HG03521 (cell line): ENCODE data around the gene ISG20.
A peak's percentile ranks its signal among the peaks of the same experiment; 100 is the strongest.

Source experiments
- ATAC-seq: cut with Tn5 transposase; IDR thresholded peaks from one replicate; pipeline ENCODE4 v1.9.1; 2021; ENCODE audit warnings: mild to moderate bottlenecking, moderate library complexity; ENCODE audit not compliant: unreplicated experiment

The ISG20 gene

GRCh38 chr15:88652456-88653199 is 13.8 kb downstream of the ISG20 start:
- no peak for ATAC-seq

GRCh38 chr15:88653200-88654064 is 14.6 kb downstream of the ISG20 start:
- ATAC-seq: no peak

DNA sequence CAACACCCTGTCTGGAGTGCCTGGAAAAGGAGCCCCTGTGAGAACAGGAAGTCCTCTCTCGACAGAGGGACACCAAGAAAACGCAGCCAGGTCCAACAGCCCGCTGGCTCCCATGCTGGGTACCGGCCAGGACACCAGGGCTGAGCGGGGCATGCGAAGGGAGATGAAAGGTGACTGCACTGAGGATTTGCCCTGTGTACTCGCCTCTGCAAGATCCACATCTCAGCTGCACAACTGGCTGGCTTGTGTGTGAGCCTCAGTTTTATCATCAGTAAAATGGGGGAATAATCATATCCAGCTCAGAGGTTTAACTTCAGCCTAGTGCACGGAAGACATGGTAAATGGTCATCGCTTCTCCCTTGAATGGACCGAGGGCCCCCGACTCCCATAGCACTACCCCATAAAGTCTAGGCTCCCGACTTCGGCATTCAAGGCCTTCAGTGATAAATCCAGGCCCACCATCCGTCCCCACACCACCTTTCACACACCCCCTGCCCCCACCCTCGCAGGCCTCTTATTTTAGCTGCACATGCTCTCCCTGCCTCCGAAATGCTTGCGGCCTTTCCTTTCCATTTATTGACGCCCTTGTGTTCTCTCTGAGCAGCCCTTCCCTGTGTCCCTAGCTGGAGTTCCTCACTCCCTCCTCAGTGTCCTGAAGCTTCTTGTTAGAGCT is 15.8 kb downstream of the ISG20 start:
- no peak for ATAC-seq

GRCh38 chr15:88655103-88655553 is 16.3 kb downstream of the ISG20 start:
- no peak for ATAC-seq

- ATAC-seq: no peak
These were observed 17.1 kb downstream of the ISG20 start for GRCh38 chr15:88655800-88656488.

DNA sequence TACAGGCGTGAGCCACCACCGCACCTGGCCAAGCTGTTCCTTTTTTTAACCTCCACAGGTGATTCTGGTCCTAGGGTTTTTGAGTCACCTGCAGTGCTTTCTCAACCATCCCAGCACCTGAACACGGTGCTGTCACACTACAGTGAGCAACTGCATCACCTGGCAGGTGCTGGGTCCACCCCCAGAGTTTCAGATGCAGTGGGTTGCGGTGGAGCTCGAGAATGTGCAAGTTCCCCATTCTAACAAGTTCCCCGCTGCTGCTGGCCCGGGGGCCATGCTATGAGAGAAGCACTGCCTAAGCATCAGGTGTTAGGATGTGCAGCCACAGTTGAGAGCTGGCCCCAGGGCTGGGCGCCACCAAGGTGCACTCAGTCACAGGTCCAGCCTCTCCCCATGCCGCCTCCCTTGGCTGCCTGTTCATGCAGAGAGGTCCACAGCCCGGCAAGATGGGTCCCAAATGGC is 18.0 kb downstream of the ISG20 start:
- peak; percentile 91 for ATAC-seq

GRCh38 chr15:88657326-88658069 is 18.7 kb downstream of the ISG20 start:
- ATAC-seq: no peak

- no peak for ATAC-seq
These were observed 19.5 kb downstream of the ISG20 start for GRCh38 chr15:88658070-88658965.

- ATAC-seq: no peak
These were observed 20.4 kb downstream of the ISG20 start for GRCh38 chr15:88658972-88659931.

- ATAC-seq: no peak
These were observed 22.4 kb downstream of the ISG20 start for GRCh38 chr15:88661041-88661700.

- no peak for ATAC-seq
These were observed 23.1 kb downstream of the ISG20 start for GRCh38 chr15:88661761-88662556.

GRCh38 chr15:88663141-88663621 is 24.4 kb downstream of the ISG20 start:
- no peak for ATAC-seq

- ATAC-seq: no peak
These were observed 25.4 kb downstream of the ISG20 start for GRCh38 chr15:88664151-88664778.

DNA sequence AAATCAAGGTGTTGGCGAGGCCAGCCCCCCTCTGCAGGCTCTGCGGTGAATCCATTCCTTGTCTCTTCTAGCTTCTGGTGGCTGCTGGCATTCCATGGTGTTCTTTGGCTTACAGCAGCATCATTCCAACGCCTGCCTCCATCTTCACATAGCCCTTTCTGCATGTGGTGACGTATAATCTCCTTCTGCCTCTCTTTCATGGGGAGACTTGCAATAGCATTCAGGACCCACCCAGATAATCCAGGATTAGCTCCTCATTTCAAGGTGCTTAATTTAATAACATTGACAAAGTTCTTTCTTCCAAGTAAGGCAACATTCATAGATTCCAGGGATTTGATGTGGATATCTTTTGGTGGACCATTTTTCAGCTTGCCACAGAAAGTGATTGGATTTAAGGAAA is 35.8 kb downstream of the ISG20 start:
- ATAC-seq: no peak

GRCh38 chr15:88678755-88679154 is 39.9 kb downstream of the ISG20 start:
- no peak for ATAC-seq
